Right renal cortex interstitium (tissue), 3 donors: ENCODE data around the gene DDX60. TPM values are rescaled to one million over a fixed set of nuclear protein-coding genes. Genes with fewer than 3 reads are reported as not detected.
"Not testable (repeated sequence)": the region's sequence is repeated elsewhere in the genome, so short reads cannot be mapped to it uniquely, and the experiment has no call there.

Experiments used
- DNase-seq, 3 donors: peaks; one replicate each; pipeline ENCODE4 v3.0.0-alpha.2; 2013; ENCODE audit warnings: low read depth in 3 of 3, low spot score in 2 of 3
- polyA plus RNA-seq, 3 donors: library from polyadenylated mRNA; unstranded; fragments of 120-200 nt; gene quantifications; one replicate each; pipeline ENCODE4 v1.2.1, GENCODE V29; 2013; ENCODE audit not compliant: insufficient read length in 3 of 3

The DDX60 gene, protein sequence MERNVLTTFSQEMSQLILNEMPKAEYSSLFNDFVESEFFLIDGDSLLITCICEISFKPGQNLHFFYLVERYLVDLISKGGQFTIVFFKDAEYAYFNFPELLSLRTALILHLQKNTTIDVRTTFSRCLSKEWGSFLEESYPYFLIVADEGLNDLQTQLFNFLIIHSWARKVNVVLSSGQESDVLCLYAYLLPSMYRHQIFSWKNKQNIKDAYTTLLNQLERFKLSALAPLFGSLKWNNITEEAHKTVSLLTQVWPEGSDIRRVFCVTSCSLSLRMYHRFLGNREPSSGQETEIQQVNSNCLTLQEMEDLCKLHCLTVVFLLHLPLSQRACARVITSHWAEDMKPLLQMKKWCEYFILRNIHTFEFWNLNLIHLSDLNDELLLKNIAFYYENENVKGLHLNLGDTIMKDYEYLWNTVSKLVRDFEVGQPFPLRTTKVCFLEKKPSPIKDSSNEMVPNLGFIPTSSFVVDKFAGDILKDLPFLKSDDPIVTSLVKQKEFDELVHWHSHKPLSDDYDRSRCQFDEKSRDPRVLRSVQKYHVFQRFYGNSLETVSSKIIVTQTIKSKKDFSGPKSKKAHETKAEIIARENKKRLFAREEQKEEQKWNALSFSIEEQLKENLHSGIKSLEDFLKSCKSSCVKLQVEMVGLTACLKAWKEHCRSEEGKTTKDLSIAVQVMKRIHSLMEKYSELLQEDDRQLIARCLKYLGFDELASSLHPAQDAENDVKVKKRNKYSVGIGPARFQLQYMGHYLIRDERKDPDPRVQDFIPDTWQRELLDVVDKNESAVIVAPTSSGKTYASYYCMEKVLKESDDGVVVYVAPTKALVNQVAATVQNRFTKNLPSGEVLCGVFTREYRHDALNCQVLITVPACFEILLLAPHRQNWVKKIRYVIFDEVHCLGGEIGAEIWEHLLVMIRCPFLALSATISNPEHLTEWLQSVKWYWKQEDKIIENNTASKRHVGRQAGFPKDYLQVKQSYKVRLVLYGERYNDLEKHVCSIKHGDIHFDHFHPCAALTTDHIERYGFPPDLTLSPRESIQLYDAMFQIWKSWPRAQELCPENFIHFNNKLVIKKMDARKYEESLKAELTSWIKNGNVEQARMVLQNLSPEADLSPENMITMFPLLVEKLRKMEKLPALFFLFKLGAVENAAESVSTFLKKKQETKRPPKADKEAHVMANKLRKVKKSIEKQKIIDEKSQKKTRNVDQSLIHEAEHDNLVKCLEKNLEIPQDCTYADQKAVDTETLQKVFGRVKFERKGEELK (N-terminal part only)
- 10 to 100 TPM; 12.4 to 16.9 (median 14.2) TPM for polyA plus RNA-seq

DNA sequence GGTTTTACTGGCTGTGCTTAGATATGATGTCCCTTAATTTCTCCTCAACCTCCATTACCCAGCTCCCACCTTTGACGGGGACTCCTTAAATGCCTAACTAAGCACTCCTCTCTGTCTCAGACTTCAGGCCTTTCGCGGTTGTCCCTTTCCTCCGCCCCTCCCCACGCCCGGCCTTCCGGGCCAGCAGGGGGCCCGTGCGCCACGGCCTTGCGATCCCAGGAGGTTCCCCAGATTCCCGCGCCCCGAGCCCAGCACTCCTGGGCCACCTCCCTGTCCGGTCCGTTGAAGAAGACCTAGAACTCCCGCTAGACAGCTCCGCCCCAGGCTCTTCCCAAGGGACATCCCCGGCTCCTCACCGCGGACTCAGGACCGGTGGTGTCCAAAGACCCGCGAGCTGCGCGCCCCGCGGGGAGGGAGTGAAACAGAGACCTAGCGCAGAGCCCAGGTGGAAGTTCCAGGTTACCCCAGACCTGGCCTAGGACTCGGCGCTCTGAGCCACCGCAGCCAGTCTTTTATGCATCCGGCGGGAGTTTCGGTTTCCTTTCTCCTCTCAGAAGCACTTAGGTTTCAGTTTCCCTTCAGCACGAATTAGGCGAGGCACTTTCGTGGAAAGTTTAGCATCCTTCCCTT lies at the start of gene DDX60:
Gene DDX60 (minus strand): TSS at position 487 of the 630 bp plus-strand sequence. CDS start 7,493 bp downstream, outside the sequence.
- peak; percentile 65 to 68 (median 66) for DNase-seq

DNA sequence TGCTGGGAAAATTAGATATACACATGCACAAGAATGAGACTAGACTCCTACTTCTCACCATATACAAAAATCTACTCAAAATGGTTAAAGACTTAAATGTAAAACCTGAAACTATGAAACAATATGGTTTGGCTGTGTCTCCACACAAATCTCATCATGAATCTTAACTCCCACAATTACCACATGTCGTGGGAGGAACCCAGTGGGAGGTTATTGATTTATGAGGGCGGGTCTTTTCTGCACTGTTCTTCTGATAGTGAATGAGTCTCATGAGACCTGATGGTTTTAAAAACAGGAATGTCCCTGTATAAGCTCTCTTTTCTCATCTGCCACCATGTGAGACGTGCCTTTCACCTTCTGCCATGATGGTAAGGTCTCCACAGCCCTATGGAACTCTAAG lies 48.5 kb upstream of the DDX60 start:
- DNase-seq, result no peak

DNA sequence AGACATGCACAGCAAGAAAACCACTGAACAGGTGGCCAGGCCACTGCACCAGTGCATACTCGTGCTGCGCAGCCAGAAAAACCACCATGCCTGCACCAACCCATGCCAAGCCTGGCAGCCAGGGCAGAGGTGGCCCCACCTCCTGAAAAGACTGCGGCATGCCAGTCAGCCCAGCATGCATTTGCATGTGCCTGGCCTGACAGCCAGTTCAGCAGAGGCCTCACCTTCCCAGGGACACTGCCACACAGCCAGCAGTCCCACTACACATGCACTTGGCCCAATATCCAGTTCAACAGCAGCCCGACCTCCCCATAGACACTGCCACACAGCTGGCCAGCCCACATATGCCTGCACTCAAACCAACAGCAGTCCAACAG lies 43.5 kb upstream of the DDX60 start:
- DNase-seq, result no peak

- no peak for DNase-seq
Measured at GRCh38 chr4:168361365-168362024, 42.9 kb upstream of the DDX60 start.

DNA sequence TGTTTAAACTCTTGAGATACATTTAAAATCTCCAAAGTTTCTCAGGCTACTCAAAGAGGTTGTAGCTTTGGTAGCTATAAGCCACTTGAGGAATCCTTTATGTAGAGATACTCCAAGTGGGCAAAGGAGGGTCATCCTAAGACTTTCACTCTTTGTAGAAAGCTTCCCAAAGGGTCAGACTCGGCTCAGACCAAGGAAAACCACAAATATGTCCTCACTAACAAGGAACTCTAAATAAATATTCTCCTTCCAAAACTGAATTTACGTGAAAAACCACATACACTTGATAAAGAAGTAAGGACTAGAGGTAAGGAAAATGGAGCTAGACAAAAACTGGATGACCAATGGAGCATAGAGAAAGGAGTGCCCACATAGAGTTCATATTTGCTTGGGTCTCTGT lies 41.7 kb upstream of the DDX60 start:
- no peak for DNase-seq

GRCh38 chr4:168357941-168358340 lies 39.4 kb upstream of the DDX60 start:
- no peak for DNase-seq

- DNase-seq, result no peak
Measured at GRCh38 chr4:168353746-168354145, 35.2 kb upstream of the DDX60 start.

DNA sequence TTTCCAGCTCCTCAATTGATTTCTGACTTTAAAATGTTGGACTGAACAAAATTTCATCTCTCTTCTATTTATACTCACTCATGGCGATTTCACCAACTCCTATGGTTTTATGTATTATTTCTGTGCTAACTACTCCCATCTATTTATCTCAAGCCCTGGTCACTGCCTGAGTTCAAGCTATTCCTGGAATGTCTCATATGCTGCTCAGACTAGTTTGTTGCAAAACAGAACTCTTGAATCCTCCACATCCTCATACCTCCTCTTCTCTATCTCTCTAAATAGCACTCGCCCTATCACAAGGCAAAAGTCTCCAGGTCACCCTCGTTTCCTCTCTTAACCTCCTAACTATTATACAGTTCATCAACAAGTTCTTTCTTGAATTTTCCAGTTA lies 19.0 kb upstream of the DDX60 start:
- no peak for DNase-seq

DNA sequence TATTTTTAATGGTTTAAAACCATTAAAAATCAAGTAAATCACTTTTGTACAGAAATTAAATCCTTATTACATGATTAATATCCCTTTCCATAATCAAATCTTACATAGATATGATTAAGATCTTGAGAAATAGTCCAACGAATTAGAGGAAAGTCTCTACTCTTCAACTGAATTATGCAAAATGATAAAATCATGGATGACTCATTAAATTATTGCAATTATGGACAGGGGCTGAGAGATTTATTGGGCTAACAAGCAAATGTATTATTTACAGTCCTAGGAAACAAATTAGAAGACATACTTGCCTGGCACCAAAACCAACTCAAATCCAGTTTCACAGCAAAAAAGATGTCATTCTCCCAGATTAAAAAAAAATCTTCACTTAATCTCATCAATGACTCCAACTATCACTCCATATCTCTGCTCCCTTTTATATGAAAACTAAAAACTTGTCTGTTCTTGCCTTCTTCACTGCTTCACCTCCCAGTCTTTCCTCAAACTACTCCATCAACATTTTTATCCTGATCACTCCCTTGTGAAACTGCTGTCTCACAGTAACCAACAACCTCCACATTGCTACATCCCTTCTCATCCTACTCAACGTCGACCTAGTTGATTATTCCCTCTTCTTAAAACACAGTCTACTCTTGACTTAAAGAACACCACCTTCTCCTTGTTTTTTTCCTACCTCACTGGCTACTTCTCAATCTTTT lies 18.4 kb upstream of the DDX60 start:
- DNase-seq, result no peak

- no peak for DNase-seq
Measured at GRCh38 chr4:168335621-168336020, 17.1 kb upstream of the DDX60 start.

- no peak for DNase-seq
Measured at GRCh38 chr4:168334053-168334452, 15.5 kb upstream of the DDX60 start.

DNA sequence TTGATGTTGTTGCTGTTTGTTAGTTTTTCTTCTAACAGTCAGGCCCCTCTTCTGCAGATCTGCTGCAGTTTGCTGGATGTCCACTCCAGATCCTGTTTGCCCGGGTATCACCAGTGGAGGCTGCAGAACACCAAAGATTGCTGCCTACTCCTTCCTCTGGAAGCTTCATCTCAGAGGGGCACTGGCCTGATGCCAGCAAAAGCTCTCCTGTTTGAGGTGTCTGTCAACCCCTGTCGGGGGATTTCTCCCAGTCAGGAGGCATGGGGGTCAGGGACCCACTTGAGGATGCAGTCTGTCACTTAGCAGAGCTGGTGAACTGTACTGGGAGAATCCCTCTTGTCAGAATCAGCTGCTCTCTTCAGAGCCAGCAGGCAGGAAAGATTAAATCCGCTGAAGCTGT lies 12.0 kb upstream of the DDX60 start:
- not testable (repeated sequence) for DNase-seq

- DNase-seq, result no peak
Measured at GRCh38 chr4:168325591-168325990, 7.0 kb upstream of the DDX60 start.

DNA sequence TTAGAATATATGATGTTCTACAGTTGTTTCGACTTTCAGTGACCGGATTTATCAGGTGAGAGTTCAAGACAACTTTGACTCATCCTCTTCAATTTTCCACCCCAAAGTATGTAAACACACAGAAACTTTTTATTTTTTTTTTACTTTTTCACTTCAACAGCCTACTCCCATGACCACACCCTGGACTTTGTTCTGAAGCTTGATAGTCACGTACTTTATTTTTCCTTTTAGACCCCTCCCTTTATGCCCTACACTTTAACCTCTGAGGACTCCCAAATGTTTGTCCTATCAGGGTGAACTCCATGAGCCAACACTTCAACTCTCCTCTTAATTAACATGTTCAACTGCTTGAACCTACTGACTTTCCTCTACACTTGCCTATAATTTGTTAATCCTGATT lies 2.5 kb upstream of the DDX60 start:
- no peak for DNase-seq

- DNase-seq, result no peak
Measured at GRCh38 chr4:168319486-168320019, 1.0 kb upstream of the DDX60 start.

GRCh38 chr4:168317621-168318020 lies 931 bp downstream of the DDX60 start:
- no peak for DNase-seq

DNA sequence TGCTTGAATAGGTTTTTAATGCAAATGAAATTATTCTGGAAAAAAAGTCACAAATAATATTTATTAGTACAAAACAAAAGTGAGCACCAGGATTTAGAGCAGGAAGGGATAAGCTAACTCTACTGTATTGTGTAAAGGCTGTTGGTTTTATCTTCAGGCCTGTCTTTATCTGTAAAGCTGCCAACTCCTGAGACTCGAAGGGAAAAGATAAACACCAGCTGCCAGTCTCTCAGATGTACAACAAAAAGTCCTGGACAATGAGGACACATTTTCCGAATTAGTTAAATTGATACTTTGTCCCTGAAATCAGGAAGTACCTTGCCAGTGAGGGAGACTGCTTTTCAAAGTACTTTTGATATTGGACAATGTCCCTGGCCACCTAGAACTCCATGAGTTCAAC lies 8.8 kb downstream of the DDX60 start:
- no peak for DNase-seq

- DNase-seq, result no peak
Measured at GRCh38 chr4:168308912-168309311, 9.6 kb downstream of the DDX60 start.

- no peak for DNase-seq
Measured at GRCh38 chr4:168306476-168306875, 12.1 kb downstream of the DDX60 start.
